ENCODE data around the gene C11orf87.

C11orf87 gene

DNA sequence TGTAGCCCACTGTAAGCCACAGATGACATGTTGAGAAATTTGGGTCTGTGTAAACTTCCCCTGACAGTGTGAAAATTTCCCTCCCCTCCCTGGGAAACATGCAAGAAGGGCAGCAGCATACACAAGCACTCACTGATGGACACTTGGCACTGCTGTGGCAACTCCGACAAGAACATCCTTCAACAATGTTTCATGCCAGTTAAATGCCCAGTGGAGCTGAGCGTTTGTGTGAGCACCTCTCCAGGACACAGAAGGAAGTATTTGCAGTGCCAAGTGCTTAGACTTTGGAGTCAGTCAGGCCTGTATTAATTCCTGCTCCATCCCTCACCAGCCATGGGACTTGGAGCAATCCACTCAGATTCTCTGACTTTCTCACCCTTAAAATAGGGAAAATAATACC is 17.7 kb downstream of the C11orf87 start:
- no peak for DNase-seq (ENCODE audit: low read depth in 2 of 2, low spot score in 1 of 2)

DNA sequence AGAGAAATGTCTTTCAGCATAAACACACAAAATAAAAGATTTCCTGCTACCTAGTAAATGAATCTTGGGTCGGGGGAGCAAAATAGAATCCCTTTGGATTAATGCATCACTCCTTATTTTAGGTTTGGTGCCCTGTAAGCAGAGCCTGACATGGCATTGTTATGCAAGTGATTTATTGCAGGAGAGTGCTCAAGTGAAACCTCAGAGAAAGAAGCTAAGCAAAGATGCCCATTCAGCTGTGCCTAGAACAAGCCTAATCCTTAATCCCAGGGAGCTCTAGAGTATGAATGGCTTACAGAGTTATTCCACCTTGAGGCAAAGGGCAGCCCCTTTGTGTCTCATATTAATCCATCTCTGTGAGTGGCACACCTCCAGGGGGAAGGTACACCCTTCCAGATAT is 21.1 kb downstream of the C11orf87 start:
- no peak for DNase-seq (ENCODE audit: low read depth in 2 of 2, low spot score in 1 of 2)

DNA sequence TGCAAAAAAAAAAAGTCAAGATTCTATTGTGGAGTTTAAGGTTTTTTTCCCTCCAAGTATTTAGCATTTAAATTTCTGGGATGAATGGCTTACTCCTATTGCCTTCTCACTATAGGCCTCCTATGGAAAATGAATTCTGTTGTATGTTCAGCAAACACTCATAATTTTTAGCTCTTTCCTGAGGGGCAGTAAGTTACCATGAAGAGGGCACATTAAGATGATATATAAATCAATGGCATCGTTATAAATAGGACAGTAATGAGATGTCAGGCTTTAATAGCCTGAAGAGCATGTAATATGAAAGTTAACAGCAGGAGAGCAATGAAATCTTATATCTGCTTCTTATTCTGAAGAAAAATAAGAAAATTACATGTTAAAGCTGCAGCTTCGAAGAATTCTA is 32.9 kb downstream of the C11orf87 start:
- DNase-seq (ENCODE audit: low read depth in 2 of 2, low spot score in 1 of 2): no peak

Measured in stimulated activated CD8-positive, alpha-beta memory T cell treated with anti-CD3 and anti-CD28 coated beads, Interleukin-4, amount 100 ng/mL, for 4 hours (primary cell).